Right cardiac atrium (tissue), 5 donors: ENCODE measurements around the gene PPP1R7. TPM values are rescaled to one million over a fixed set of nuclear protein-coding genes. Genes with fewer than 3 reads are reported as not detected.

Experiments
- ATAC-seq, 2 donors: fragments of 200-7000 bp; cut with Tn5 transposase; one replicate each; pipeline versions ENCODE4 v1.8.0 to v1.9.1; 2020; ENCODE audit warnings: moderate library complexity in 2 of 2, mild to moderate bottlenecking in 1 of 2
- DNase-seq, 3 donors: peaks; one replicate each; pipeline ENCODE4 v3.0.0-alpha.2; 2020
- H3K27ac ChIP-seq: one replicate; pipeline ENCODE4 v1.5.1; 2013; ENCODE audit warnings: mild to moderate bottlenecking, low read length, control low read depth, moderate library complexity
- H3K27me3 ChIP-seq: one replicate; pipeline ENCODE4 v1.6.1; 2013; ENCODE audit not compliant: control insufficient read depth, insufficient read depth
- H3K4me1 ChIP-seq: one replicate; pipeline ENCODE4 v1.6.1; 2013; ENCODE audit warnings: low read length; ENCODE audit not compliant: control insufficient read depth, insufficient read depth
- H3K4me3 ChIP-seq: one replicate; pipeline ENCODE4 v1.5.1; 2013; ENCODE audit warnings: low read length, control low read depth
- H3K9me3 ChIP-seq: one replicate; pipeline ENCODE4 v1.6.1; 2013; ENCODE audit warnings: low read length; ENCODE audit not compliant: control insufficient read depth
- WGBS: extraction: QIAGEN DNeasy Blood & Tissue Kit; methylation state at CpG from one replicate; pipeline ENCODE4 v1.1.7; 2013; 5-methylcytosine and 5-hydroxymethylcytosine counted together
- intact Hi-C, 4 donors: fragments of 100-400 bp; cut with DNase I; formaldehyde crosslinking; loops; one replicate each; pipeline versions ENCODE4 v1.11.0 to v1.14.0; 2022 to 2023
- polyA plus RNA-seq: library from polyadenylated mRNA; stranded (reverse); fragments of 200-250 nt; gene quantifications from one replicate; pipeline ENCODE4 v1.2.3, GENCODE V29; 2013
- total RNA-seq, 4 donors: library from RNA; stranded (reverse); fragmentation: NEBNext Ultra II Directional; extraction: Animal tissue kit (Norgen Biotek cat#: 25700); gene quantifications; one replicate each; pipeline ENCODE4 v1.2.1, GENCODE V29; 2021
- donor health status: healthy with polysubstance abuse.
- donor health status: DM: no; HTN: yes; CAD: no.
- donor health status: DM: no; HTN: no; CAD: no.
- donor health status: DM: no; HTN: yes; CAD: no; lungs with severe emphysema.
- donor health status: DM: yes; HTN: yes; CAD: no.

PPP1R7 gene
- total and polyA plus RNA-seq, 5 donors = 57.7 to 112 (median 73.9) TPM

GRCh38 chr2:241215421-241215820, 65.2 kb downstream of the PPP1R7 start:
- Histone ChIP-seq H3K4me1 (no peaks in the 10 kb centered on the region), H3K9me3 (no peaks in the 10 kb centered on the region), H3K27ac (no peak overlapping the region), H3K4me3 (no peak overlapping the region), H3K27me3 (no peaks in the 10 kb centered on the region)
- ATAC-seq = no peak
- 53% methylated on average over 9 of the region's 9 CpGs for WGBS
- intact Hi-C loops = loop anchor here in 2 of 4 donors (10.0 kb wide), 2 partner anchors 111 to 361 kb away; partner anchors contain the start of gene MTERF4 (in 1 of the 2)
- DNase-seq = peak in 2 of 3 donors; percentile 31 to 38

DNA sequence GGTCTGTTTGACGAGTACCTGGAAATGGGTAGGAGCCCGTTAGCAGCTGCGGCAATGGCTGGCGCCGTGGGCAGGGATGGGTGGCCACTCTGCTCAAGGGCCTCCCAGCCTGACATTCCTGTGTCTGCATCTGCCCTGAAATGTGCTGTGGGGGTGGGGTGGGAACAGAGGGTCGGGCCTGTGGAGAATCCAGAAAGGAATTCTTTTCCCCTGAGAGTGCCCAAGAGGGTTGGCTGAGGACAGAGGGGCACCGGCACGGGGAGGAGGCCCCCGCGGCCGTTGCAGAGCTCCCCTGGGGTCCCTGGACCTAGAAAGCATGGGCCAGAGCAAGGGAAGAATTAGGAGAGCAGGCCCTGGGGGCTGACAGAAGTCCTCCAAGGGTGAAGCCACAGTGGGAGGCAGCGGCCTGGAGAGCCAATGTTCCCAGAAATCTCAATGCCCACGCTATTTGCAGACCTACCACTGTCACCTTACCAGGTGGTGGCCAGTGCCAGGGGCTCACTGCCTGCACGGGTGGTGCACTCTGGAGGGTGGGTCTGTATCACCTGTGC, 66.0 kb downstream of the PPP1R7 start:
- intact Hi-C loops = loop anchor here in 2 of 4 donors (10.0 kb wide), 2 partner anchors 111 to 361 kb away; partner anchors contain the start of gene MTERF4 (in 1 of the 2)
- peak in 2 of 3 donors; percentile 35 to 62 for DNase-seq
- H3K4me3 ChIP-seq = no peak overlapping the region
- no peaks in the 10 kb centered on the region for H3K4me1 ChIP-seq
- no peak overlapping the region for H3K27ac ChIP-seq
- peak in 1 of 2 donors; percentile 12 for ATAC-seq
- H3K27me3 ChIP-seq = no peaks in the 10 kb centered on the region
- WGBS = 49% methylated on average over 14 of the region's 14 CpGs
- no peaks in the 10 kb centered on the region for H3K9me3 ChIP-seq

DNA sequence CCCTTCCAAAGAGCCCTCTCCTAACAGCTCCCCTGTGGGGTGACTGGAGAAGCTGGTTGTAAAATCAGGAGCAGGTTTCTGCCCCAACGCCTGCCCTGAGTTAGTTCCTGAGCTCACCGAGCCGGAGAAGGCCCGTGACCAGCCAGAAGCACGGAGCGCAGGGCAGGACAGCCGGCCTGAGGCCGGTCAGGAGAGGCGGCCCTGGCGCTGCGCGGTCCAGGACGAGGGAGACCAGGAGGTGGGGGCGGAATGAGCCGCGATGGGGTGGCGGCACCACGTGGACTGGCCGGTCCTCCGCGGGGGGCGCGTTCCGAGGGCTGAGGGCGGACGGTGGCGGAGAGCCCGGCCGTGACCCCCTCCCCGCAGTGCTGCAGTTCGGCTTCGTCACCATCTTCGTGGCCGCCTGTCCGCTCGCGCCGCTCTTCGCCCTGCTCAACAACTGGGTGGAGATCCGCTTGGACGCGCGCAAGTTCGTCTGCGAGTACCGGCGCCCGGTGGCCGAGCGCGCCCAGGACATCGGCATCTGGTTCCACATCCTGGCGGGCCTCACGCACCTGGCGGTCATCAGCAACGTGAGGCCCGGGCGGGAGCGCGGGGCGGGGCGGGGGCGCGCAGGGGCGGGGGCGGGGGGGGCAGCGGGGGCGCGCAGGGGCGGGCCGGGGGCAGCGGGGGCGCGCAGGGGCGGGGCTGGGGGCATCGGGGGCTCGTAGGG, 67.2 kb downstream of the PPP1R7 start:
- peak; percentile 71 to 91 (median 88) for DNase-seq
- H3K4me3 ChIP-seq = peak overlapping the region; percentile 19
- peak overlapping the region; percentile 39 for H3K27ac ChIP-seq
- ATAC-seq = peak; percentile 83 to 85
- intact Hi-C loops = loop anchor here in 2 of 4 donors (10.0 kb wide), 2 partner anchors 113 to 363 kb away; partner anchors contain the start of gene MTERF4 (in 1 of the 2)
- 2% methylated on average over 70 of the region's 77 CpGs for WGBS
- H3K4me1 ChIP-seq = no peaks in the 10 kb centered on the region
- H3K27me3 ChIP-seq = no peaks in the 10 kb centered on the region
- H3K9me3 ChIP-seq = no peaks in the 10 kb centered on the region

GRCh38 chr2:241218131-241219029, 68.1 kb downstream of the PPP1R7 start:
- no peaks in the 10 kb centered on the region for H3K4me1 ChIP-seq
- intact Hi-C loops = loop anchor here in 2 of 4 donors (10.0 kb wide), 2 partner anchors 114 to 364 kb away; partner anchors contain the start of gene MTERF4 (in 1 of the 2)
- under 1% methylated on average over 73 of the region's 83 CpGs for WGBS
- ATAC-seq (peak; percentile 43), DNase-seq (peak; percentile 63 to 83 (median 82))
- H3K27me3 ChIP-seq = no peaks in the 10 kb centered on the region
- peak overlapping the region; percentile 72 for H3K4me3 ChIP-seq
- H3K9me3 ChIP-seq = no peaks in the 10 kb centered on the region
- H3K27ac ChIP-seq = no peak overlapping the region

GRCh38 chr2:241219030-241219382, 68.7 kb downstream of the PPP1R7 start:
- ATAC-seq (no peak), DNase-seq (no peak)
- no peaks in the 10 kb centered on the region for H3K27me3 ChIP-seq
- H3K4me1 ChIP-seq = no peaks in the 10 kb centered on the region
- intact Hi-C loops = loop anchor here in 2 of 4 donors (10.0 kb wide), 2 partner anchors 114 to 364 kb away; partner anchors contain the start of gene MTERF4 (in 1 of the 2)
- WGBS = 57% methylated on average over 4 of the region's 4 CpGs
- no peak overlapping the region for H3K4me3 ChIP-seq
- H3K27ac ChIP-seq = no peak overlapping the region
- H3K9me3 ChIP-seq = no peaks in the 10 kb centered on the region

GRCh38 chr2:241219856-241220356, 69.6 kb downstream of the PPP1R7 start:
- intact Hi-C loops = loop anchor here in 2 of 4 donors (10.0 kb wide), 3 partner anchors 115 to 365 kb away; partner anchors contain the start of gene MTERF4 (in 1 of the 2)
- no peaks in the 10 kb centered on the region for H3K9me3 ChIP-seq
- no peaks in the 10 kb centered on the region for H3K4me1 ChIP-seq
- WGBS = 86% methylated on average over 6 of the region's 6 CpGs
- no peak overlapping the region for H3K27ac ChIP-seq
- DNase-seq = no peak
- H3K27me3 ChIP-seq = no peaks in the 10 kb centered on the region
- no peak for ATAC-seq
- H3K4me3 ChIP-seq = no peak overlapping the region

- H3K9me3 ChIP-seq = no peaks in the 10 kb centered on the region
- DNase-seq = peak; percentile 12 to 49 (median 35)
- no peak overlapping the region for H3K4me3 ChIP-seq
- peak; percentile 3 to 15 for ATAC-seq
- H3K4me1 ChIP-seq = peaks cover 3% of the 10 kb centered on the region
- H3K27ac ChIP-seq = no peak overlapping the region
- WGBS = 68% methylated on average over 23 of the region's 23 CpGs
- no peaks in the 10 kb centered on the region for H3K27me3 ChIP-seq
- intact Hi-C loops = loop anchor here in 1 of 4 donors (10.0 kb wide), 1 partner anchor 111 kb away; no protein-coding TSS in a partner anchor
Observed at GRCh38 chr2:241223211-241224017, 73.1 kb downstream of the PPP1R7 start.

GRCh38 chr2:241224018-241224850, 74.0 kb downstream of the PPP1R7 start:
- intact Hi-C loops = loop anchor here in 1 of 4 donors (10.0 kb wide), 1 partner anchor 111 kb away; no protein-coding TSS in a partner anchor
- 34% methylated on average over 26 of the region's 26 CpGs for WGBS
- peak; percentile 57 to 79 (median 76) for DNase-seq
- Histone ChIP-seq H3K27me3 (no peaks in the 10 kb centered on the region), H3K4me1 (peaks cover 3% of the 10 kb centered on the region), H3K4me3 (no peak overlapping the region), H3K9me3 (no peaks in the 10 kb centered on the region), H3K27ac (no peak overlapping the region)
- peak; percentile 42 to 43 for ATAC-seq

- no peaks in the 10 kb centered on the region for H3K27me3 ChIP-seq
- intact Hi-C loops = loop anchor here in 1 of 4 donors (10.0 kb wide), 1 partner anchor 110 kb away; no protein-coding TSS in a partner anchor
- no peaks in the 10 kb centered on the region for H3K9me3 ChIP-seq
- WGBS = 83% methylated on average over 8 of the region's 8 CpGs
- DNase-seq (peak; percentile 4 to 31 (median 27)), ATAC-seq (no peak)
- no peak overlapping the region for H3K27ac ChIP-seq
- no peak overlapping the region for H3K4me3 ChIP-seq
- H3K4me1 ChIP-seq = peaks cover 3% of the 10 kb centered on the region
Observed at GRCh38 chr2:241224851-241225438, 74.7 kb downstream of the PPP1R7 start.
